Left lobe of liver (tissue), 2 donors: ENCODE data around the gene ZNF605. TPM values are rescaled to one million over a fixed set of nuclear protein-coding genes. Genes with fewer than 3 reads are reported as not detected.
"Not testable (repeated sequence)": the region's sequence is repeated elsewhere in the genome, so short reads cannot be mapped to it uniquely, and the experiment has no call there.

Experiments
- ATAC-seq: fragments of 200-7000 bp; cut with Tn5 transposase; one replicate; pipeline ENCODE4 v1.9.1; 2020; ENCODE audit warnings: mild to moderate bottlenecking, moderate library complexity
- DNase-seq: peaks from one replicate; pipeline ENCODE4 v3.0.0-alpha.2; 2020; ENCODE audit warnings: low spot score
- total RNA-seq: library from RNA; stranded (reverse); gene quantifications from one replicate; pipeline ENCODE4 v1.2.1, GENCODE V29; 2021
- donor health status: DM: no; HTN: no; CAD: no; lungs with moderate emphysema.
- donor health status: DM: no; HTN: yes; CAD: no.

ZNF605 gene
- total RNA-seq, 1 donor from 2014 or later: 6.6 TPM

- ATAC-seq (no peak), DNase-seq (no peak)
These were observed 5.9 kb downstream of the ZNF605 start for GRCh38 chr12:132949936-132950837.

GRCh38 chr12:132948146-132949066 lies 7.7 kb downstream of the ZNF605 start:
- DNase-seq (no peak), ATAC-seq (no peak)

- ATAC-seq (no peak), DNase-seq (peak; percentile 11)
These were observed 9.8 kb downstream of the ZNF605 start for GRCh38 chr12:132946246-132946820.

- DNase-seq (peak; percentile 23), ATAC-seq (no peak)
These were observed 10.3 kb downstream of the ZNF605 start for GRCh38 chr12:132945806-132946205.

- no peak for DNase-seq
- ATAC-seq: no peak
These were observed 13.5 kb downstream of the ZNF605 start for GRCh38 chr12:132942611-132943010.

- no peak for ATAC-seq
These were observed 14.7 kb downstream of the ZNF605 start for GRCh38 chr12:132941336-132941954.

GRCh38 chr12:132940071-132940719 lies 15.9 kb downstream of the ZNF605 start:
- DNase-seq: no peak
- ATAC-seq: peak; percentile 17

More at GRCh38 chr12:132941336-132941954, 14.7 kb downstream of the ZNF605 start:
- DNase-seq: no peak

GRCh38 chr12:132938807-132939206 lies 17.3 kb downstream of the ZNF605 start:
- not testable (repeated sequence) for ATAC-seq, DNase-seq

GRCh38 chr12:132937476-132937875 lies 18.6 kb downstream of the ZNF605 start:
- no peak for DNase-seq
- ATAC-seq: no peak

- not testable (repeated sequence) for ATAC-seq
These were observed 19.2 kb downstream of the ZNF605 start for GRCh38 chr12:132936921-132937320.

GRCh38 chr12:132936163-132936562 lies 19.9 kb downstream of the ZNF605 start:
- ATAC-seq (no peak), DNase-seq (no peak)

More at GRCh38 chr12:132936921-132937320, 19.2 kb downstream of the ZNF605 start:
- DNase-seq: not testable (repeated sequence)

- ATAC-seq: no peak
These were observed 29.7 kb downstream of the ZNF605 start for GRCh38 chr12:132926415-132926833.

GRCh38 chr12:132925597-132926414 lies 30.3 kb downstream of the ZNF605 start:
- no peak for DNase-seq
- ATAC-seq: no peak

More at GRCh38 chr12:132926415-132926833, 29.7 kb downstream of the ZNF605 start:
- DNase-seq: no peak

- DNase-seq: no peak
- no peak for ATAC-seq
These were observed 31.8 kb downstream of the ZNF605 start for GRCh38 chr12:132924356-132924755.

- ATAC-seq: no peak
- no peak for DNase-seq
These were observed 32.7 kb downstream of the ZNF605 start for GRCh38 chr12:132923356-132923909.

- no peak for DNase-seq
- no peak for ATAC-seq
These were observed 33.4 kb downstream of the ZNF605 start for GRCh38 chr12:132922676-132923075.

- ATAC-seq (no peak), DNase-seq (no peak)
These were observed 34.4 kb downstream of the ZNF605 start for GRCh38 chr12:132921685-132922084.

GRCh38 chr12:132918680-132919079 lies 37.4 kb downstream of the ZNF605 start:
- DNase-seq (no peak), ATAC-seq (no peak)

GRCh38 chr12:132909030-132909368 lies 47.1 kb downstream of the ZNF605 start:
- no peak for DNase-seq
- peak; percentile 16 for ATAC-seq
